Omental fat pad (tissue), 4 donors: Measurements from ENCODE around the gene SLC19A1. TPM values are rescaled to one million over a fixed set of nuclear protein-coding genes. Genes with fewer than 3 reads are reported as not detected.

Experiments used
- ATAC-seq: fragments of 150-250 bp; one replicate; pipeline ENCODE4 v1.9.1; 2016; ENCODE audit warnings: mild to moderate bottlenecking, moderate library complexity; ENCODE audit not compliant: low FRiP score
- DNase-seq: peaks from one replicate; pipeline ENCODE4 v3.0.0-alpha.2; 2019; ENCODE audit warnings: low spot score
- total RNA-seq, 4 donors: library from RNA; depleted of rRNA; stranded (reverse); fragments of >200 nt; gene quantifications; one replicate each; pipeline ENCODE4 v1.1.0, GENCODE V29; 2016
- TF ChIP-seq, protein P1 (sequence below), 3 donors: fragments of 450-650 bp; IDR thresholded peaks; one replicate each; pipeline ENCODE4 v1.5.1; 2016 to 2017; ENCODE audit warnings: antibody characterized with exemption in 3 of 3, mild to moderate bottlenecking in 3 of 3, moderate library complexity in 2 of 3

Gene SLC19A1
- total RNA-seq, 4 donors from 2014 or later: 5.8 to 18.6 (median 14.6) TPM

DNA sequence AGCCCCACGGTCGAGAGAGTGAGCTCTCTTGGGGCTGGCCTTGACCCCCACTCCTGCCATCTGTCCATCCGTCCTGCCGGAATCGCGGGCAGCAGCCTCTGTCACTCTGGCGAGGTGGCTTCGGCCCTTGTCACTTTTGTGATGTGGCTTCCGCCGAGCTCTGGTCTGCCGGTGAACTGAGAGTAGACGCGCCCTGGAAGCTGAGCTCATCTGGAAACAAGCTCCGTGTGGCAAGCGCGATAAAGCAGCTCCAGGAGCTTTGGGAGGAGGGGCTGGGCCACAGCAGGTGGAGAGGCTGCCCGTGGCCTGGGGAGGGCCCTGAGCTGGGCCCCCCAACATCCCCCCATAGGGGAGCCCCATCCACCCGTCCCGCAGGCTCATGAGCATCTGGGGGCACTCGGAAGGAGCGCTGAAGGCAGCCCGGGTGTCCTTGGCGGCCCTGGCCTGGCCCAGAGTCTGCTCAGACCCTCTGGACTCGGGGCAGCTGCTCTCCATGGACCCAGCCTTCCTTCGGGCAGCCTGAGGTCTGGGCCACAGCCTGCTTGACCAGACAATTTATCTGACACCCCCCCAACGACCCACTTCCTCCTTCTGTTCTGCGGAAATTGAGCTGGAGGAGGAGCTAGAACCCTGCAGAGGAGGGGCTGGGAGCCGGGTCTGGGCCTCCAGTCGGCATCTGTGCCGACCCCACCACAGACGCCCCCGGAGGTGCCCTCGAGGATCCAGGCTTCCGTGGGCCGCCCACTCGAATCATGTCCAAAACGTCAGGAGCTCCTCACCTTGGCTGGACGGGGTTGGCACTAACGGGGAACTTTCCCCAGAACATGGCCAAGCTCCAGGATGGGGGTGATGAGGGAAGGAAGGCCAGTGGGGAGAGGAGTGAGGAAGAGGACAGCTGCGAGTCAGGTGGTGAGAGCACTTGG lies 59.1 kb downstream of the SLC19A1 start:
- DNase-seq: no peak
- no peak for ATAC-seq

GRCh38 chr21:45481977-45482898 lies 60.0 kb downstream of the SLC19A1 start:
- TF ChIP-seq, protein P1, sequence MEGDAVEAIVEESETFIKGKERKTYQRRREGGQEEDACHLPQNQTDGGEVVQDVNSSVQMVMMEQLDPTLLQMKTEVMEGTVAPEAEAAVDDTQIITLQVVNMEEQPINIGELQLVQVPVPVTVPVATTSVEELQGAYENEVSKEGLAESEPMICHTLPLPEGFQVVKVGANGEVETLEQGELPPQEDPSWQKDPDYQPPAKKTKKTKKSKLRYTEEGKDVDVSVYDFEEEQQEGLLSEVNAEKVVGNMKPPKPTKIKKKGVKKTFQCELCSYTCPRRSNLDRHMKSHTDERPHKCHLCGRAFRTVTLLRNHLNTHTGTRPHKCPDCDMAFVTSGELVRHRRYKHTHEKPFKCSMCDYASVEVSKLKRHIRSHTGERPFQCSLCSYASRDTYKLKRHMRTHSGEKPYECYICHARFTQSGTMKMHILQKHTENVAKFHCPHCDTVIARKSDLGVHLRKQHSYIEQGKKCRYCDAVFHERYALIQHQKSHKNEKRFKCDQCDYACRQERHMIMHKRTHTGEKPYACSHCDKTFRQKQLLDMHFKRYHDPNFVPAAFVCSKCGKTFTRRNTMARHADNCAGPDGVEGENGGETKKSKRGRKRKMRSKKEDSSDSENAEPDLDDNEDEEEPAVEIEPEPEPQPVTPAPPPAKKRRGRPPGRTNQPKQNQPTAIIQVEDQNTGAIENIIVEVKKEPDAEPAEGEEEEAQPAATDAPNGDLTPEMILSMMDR (IDR thresholded peaks at IDR 0.05): no peak
- DNase-seq (no peak), ATAC-seq (no peak)

More for the DNA sequence above, 59.1 kb downstream of the SLC19A1 start:
- TF ChIP-seq, protein P1 (IDR thresholded peaks at IDR 0.05): no peak

- TF ChIP-seq, protein P1 (IDR thresholded peaks at IDR 0.05): no peak
- DNase-seq (no peak), ATAC-seq (no peak)
These were observed 60.7 kb downstream of the SLC19A1 start for GRCh38 chr21:45481566-45481965.

DNA sequence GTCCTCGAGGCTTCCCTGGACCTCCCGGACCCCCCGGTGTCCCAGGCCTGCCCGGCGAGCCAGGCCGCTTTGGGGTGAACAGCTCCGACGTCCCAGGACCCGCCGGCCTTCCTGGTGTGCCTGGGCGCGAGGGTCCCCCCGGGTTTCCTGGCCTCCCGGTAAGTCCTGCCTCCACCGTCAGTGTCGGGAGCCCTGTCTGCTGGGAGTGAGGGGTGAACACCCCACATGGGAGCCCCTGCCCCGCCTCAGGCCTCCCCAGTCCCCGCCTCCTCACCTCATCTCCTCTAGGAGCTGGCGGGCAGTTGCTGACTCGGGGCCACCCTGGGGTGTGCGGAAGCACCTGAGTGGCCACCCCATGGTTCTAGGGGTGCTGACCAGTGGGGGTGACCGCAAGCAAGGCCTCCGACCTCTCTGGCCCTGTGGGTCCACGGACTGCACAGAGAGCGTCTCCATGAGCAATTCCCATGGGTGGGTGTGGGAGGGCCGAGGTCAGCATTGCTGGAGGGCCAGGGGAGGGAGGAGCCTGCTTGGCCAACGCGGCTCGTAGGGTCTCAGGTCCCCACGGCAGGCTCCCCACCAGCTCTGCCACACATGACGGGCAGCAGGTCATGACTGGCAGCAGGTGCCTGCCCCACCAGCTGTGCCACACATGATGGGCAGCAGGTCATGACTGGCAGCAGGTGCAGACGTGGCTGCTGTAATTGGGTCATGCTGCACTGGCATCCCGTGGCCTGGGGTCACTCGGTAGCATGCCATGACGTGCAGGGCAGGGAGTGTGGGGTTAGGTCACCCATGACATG lies 61.3 kb downstream of the SLC19A1 start:
- ATAC-seq (no peak), DNase-seq (no peak)
- TF ChIP-seq, protein P1 (IDR thresholded peaks at IDR 0.05): no peak

GRCh38 chr21:45479691-45480675 lies 62.3 kb downstream of the SLC19A1 start:
- DNase-seq (no peak), ATAC-seq (no peak)
- TF ChIP-seq, protein P1 (IDR thresholded peaks at IDR 0.05): no peak
